Panc1 (cell line): ENCODE results near the gene LY86. TPM values are rescaled to one million over a fixed set of nuclear protein-coding genes. Genes with fewer than 3 reads are reported as not detected.
A peak's percentile ranks its signal among the peaks of the same experiment; 100 is the strongest.

ENCODE experiments used
- ATAC-seq: fragments of 200-7000 bp; cut with Tn5 transposase; 2 replicates; pipeline ENCODE4 v1.9.1; 2020; ENCODE audit warnings: mild to moderate bottlenecking, moderate library complexity
- Bru-seq: library from RNA; stranded (reverse); fragments of 400-500 nt; gene quantifications from one replicate; lab custom pipeline; 2021; lab: Mats Ljungman, UMichigan
- BruChase-seq, 2 experiments: library from RNA; stranded (reverse); fragments of 400-500 nt; gene quantifications; one replicate each; lab custom pipeline; 2021; lab: Mats Ljungman, UMichigan
- BruUV-seq: library from RNA; stranded (reverse); fragments of 400-500 nt; replicated peaks from 2 replicates; lab custom pipeline; 2021; lab: Mats Ljungman, UMichigan
- CTCF ChIA-PET: fragments of 300-600 bp; sonication (Branson Sonifier 250); formaldehyde crosslinking; loops from one replicate; lab custom pipeline; 2022; ENCODE audit warnings: antibody characterized with exemption; lab: Charles Lee
- POLR2A ChIA-PET: fragments of 300-600 bp; sonication (Branson Sonifier 250); formaldehyde crosslinking; loops from one replicate; lab custom pipeline; 2022; ENCODE audit warnings: antibody characterized with exemption; lab: Charles Lee
- DNase-seq: peaks from one replicate; pipeline ENCODE4 v3.0.0-alpha.2; 2010; ENCODE audit warnings: low read depth, low spot score
- H3K27ac ChIP-seq: 2 replicates; pipeline ENCODE4 v1.5.1; 2011; ENCODE audit warnings: mild to moderate bottlenecking, low read length, inconsistent platforms
- H3K27me3 ChIP-seq: fragments of 200-500 bp; sonication (Bioruptor generic); 2 replicates; pipeline ENCODE4 v1.6.0; 2014; ENCODE audit warnings: low read length, inconsistent platforms; ENCODE audit not compliant: control insufficient read depth, insufficient read depth
- H3K36me3 ChIP-seq: fragments of 200-500 bp; sonication (Bioruptor generic); 2 replicates; pipeline ENCODE4 v1.5.1; 2014; ENCODE audit warnings: inconsistent platforms, mild to moderate bottlenecking, low read length, moderate library complexity; ENCODE audit not compliant: control insufficient read depth, insufficient read depth
- H3K4me1 ChIP-seq: 2 replicates; pipeline ENCODE4 v1.5.1; 2011; ENCODE audit warnings: inconsistent platforms, mild to moderate bottlenecking, low read length, moderate library complexity; ENCODE audit not compliant: control insufficient read depth, insufficient read depth
- H3K4me3 ChIP-seq, 2 experiments: 2 replicates each; pipeline ENCODE4 v1.5.1; 2011 to 2012; ENCODE audit warnings: low read depth in 2 of 2, low read length in 2 of 2, mild to moderate bottlenecking in 2 of 2, inconsistent platforms in 1 of 2, moderate library complexity in 1 of 2
- H3K9me3 ChIP-seq: fragments of 200-500 bp; sonication (Bioruptor generic); 2 replicates; pipeline ENCODE4 v1.5.1; 2014; ENCODE audit warnings: low read depth, mild to moderate bottlenecking, inconsistent platforms, low read length, moderate library complexity; ENCODE audit not compliant: control insufficient read depth, insufficient read depth
- CTCF ChIP-seq: fragments of 450-650 bp; IDR thresholded peaks from 2 replicates; pipeline ENCODE4 v1.5.1; 2017; ENCODE audit warnings: mild to moderate bottlenecking
- POLR2AphosphoS5 ChIP-seq: IDR thresholded peaks from 2 replicates; pipeline ENCODE4 v1.6.1; 2012; ENCODE audit warnings: mild to moderate bottlenecking, low read depth, low read length, moderate library complexity
- REST ChIP-seq, 2 experiments: IDR thresholded peaks; 2 replicates each; pipeline ENCODE4 v1.6.1; 2011 to 2012; ENCODE audit warnings: low read depth in 2 of 2, control low read depth in 1 of 2, low read length in 1 of 2, mild to moderate bottlenecking in 1 of 2, moderate library complexity in 1 of 2; ENCODE audit not compliant: insufficient read depth in 1 of 2
- SIN3A ChIP-seq: IDR thresholded peaks from 2 replicates; pipeline ENCODE4 v1.6.1; 2012; ENCODE audit warnings: low read depth, mild to moderate bottlenecking, low read length, moderate library complexity, borderline replicate concordance; ENCODE audit not compliant: insufficient read depth
- TCF7L2 ChIP-seq: IDR thresholded peaks from 2 replicates; pipeline ENCODE4 v1.6.1; 2011; ENCODE audit warnings: mild to moderate bottlenecking, low read depth, low read length, inconsistent platforms
- in situ Hi-C: cut with HindIII; loops from 2 replicates; pipeline ENCODE4 v1.10.0; 2016; ENCODE audit warnings: low sequenced_read_pairs, low pct_unique_long_range_greater_than_20kb
- intact Hi-C: fragments of 100-400 bp; cut with micrococcal nuclease; formaldehyde crosslinking; loops from one replicate; pipeline ENCODE4 v1.10.0; 2022; ENCODE audit not compliant: unreplicated experiment
- long read RNA-seq: library from polyadenylated mRNA; unstranded; transcript quantifications from one replicate; pipeline ENCODE4 v2.0.0, GENCODE V29; 2021; ENCODE audit not compliant: unreplicated experiment
- polyA plus RNA-seq: library from polyadenylated mRNA; unstranded; fragments of >200 nt; gene quantifications from one replicate; pipeline ENCODE4 v1.2.1, GENCODE V29; 2012; ENCODE audit warnings: missing spikeins; ENCODE audit not compliant: insufficient read length
- total RNA-seq: library from RNA; stranded (reverse); gene quantifications from one replicate; pipeline ENCODE4 v1.2.1, GENCODE V29; 2021; ENCODE audit not compliant: unreplicated experiment

The LY86 gene
- total RNA-seq: not detected
- not detected for polyA plus RNA-seq
- Bru-seq, nascent RNA: percentile 6 among the genes with signal in this experiment
- BruChase-seq, experiment 1, labeled RNA remaining after a 2-hour chase: percentile 3 among the genes with signal in this experiment
- BruChase-seq, experiment 2, labeled RNA remaining after a 6-hour chase: percentile 12 among the genes with signal in this experiment
- long read RNA-seq: 0 reads

- Histone ChIP-seq H3K27me3 (no peaks in the 10 kb centered on the region), H3K4me1 (no peaks in the 10 kb centered on the region), H3K4me3 (no peak within 1 kb of the TSS), H3K9me3 (no peaks in the 10 kb centered on the region), H3K27ac (no peak within 1 kb of the TSS), H3K36me3 (no peaks in the 10 kb centered on the region)
- intact Hi-C loops: no loop called here
- no peak for TF ChIP-seq TCF7L2
- ATAC-seq (no peak), DNase-seq (no peak)
- ChIA-PET POLR2A (no interaction called here), CTCF (no interaction called here)
- in situ Hi-C loops: no loop called here
- BruUV-seq: no TSS peak
Measured at GRCh38 chr6:6588064-6588923, at the start of gene LY86. TSS of gene LY86 (plus strand) at chr6:6588720. CDS start at chr6:6588735, 15 bp downstream.

- TF ChIP-seq REST (IDR thresholded peaks at IDR 0.05; ENCODE audit: insufficient read depth in 1 of 2, low read depth in 2 of 2, low read length in 1 of 2) (no peak), CTCF (no peak), POLR2AphosphoS5 (no peak), TCF7L2 (no peak)
- in situ Hi-C loops (no loop called here), intact Hi-C loops (no loop called here)
- BruUV-seq: no TSS peak
- CTCF ChIA-PET: no interaction called here
- Histone ChIP-seq H3K27ac (no peak overlapping the region), H3K9me3 (no peaks in the 10 kb centered on the region), H3K4me1 (no peaks in the 10 kb centered on the region), H3K36me3 (no peaks in the 10 kb centered on the region), H3K27me3 (no peaks in the 10 kb centered on the region), H3K4me3 (no peak overlapping the region)
- POLR2A ChIA-PET: no interaction called here
- ATAC-seq (no peak), DNase-seq (no peak)
Measured at GRCh38 chr6:6539036-6539435, 49.5 kb upstream of the LY86 start.

- no peak overlapping the region for H3K27ac ChIP-seq
- H3K4me1 ChIP-seq: no peaks in the 10 kb centered on the region
- TF ChIP-seq CTCF (no peak), SIN3A (no peak), TCF7L2 (no peak), REST (IDR thresholded peaks at IDR 0.05; ENCODE audit: insufficient read depth in 1 of 2, low read depth in 2 of 2, low read length in 1 of 2) (no peak), POLR2AphosphoS5 (no peak)
- BruUV-seq: no TSS peak
- no peak for ATAC-seq
- intact Hi-C loops (no loop called here), in situ Hi-C loops (no loop called here)
- POLR2A ChIA-PET: no interaction called here
- no peaks in the 10 kb centered on the region for H3K27me3 ChIP-seq
- no peak overlapping the region for H3K4me3 ChIP-seq
- CTCF ChIA-PET: interaction anchor here (0.6 kb wide), 1 partner anchor 534 kb away, joined by 6 read pairs; no protein-coding TSS in a partner anchor
- no peaks in the 10 kb centered on the region for H3K36me3 ChIP-seq
- no peak for DNase-seq
- H3K9me3 ChIP-seq: no peaks in the 10 kb centered on the region
Measured at GRCh38 chr6:6542357-6542756, 46.2 kb upstream of the LY86 start.
